ENCODE measurements around the gene CFAP92. TPM values are rescaled to one million over a fixed set of nuclear protein-coding genes. Genes with fewer than 3 reads are reported as not detected.

Gene CFAP92
- total and polyA plus RNA-seq, 4 donors: 0.05 to 0.25 (median 0.06) TPM; not detected in 1

GRCh38 chr3:128984596-128984995 is 9.3 kb downstream of the CFAP92 start:
- Histone ChIP-seq H3K9ac (ENCODE audit: low read depth in 1 of 2, low read length in 2 of 2) (no peak overlapping the region), H3K36me3 (ENCODE audit: control insufficient read depth in 4 of 4, insufficient read depth in 3 of 4, low read depth in 1 of 4, low read length in 3 of 4) (no peaks in the 10 kb centered on the region), H3K4me1 (ENCODE audit: control insufficient read depth in 4 of 4, insufficient read depth in 4 of 4, low read length in 3 of 4) (no peaks in the 10 kb centered on the region), H3K9me3 (ENCODE audit: control insufficient read depth in 4 of 4, low read length in 3 of 4) (no peaks in the 10 kb centered on the region), H3K27ac (ENCODE audit: low read depth in 1 of 2, low read length in 2 of 2) (no peak overlapping the region), H3K27me3 (ENCODE audit: control insufficient read depth in 4 of 4, insufficient read depth in 4 of 4, low read length in 3 of 4) (no peaks in the 10 kb centered on the region), H3K4me3 (ENCODE audit: low read depth in 1 of 3, low read length in 3 of 3) (no peak overlapping the region)
- WGBS: 88% methylated on average over 3 of the region's 3 CpGs
- no peak for TF ChIP-seq MAX (IDR thresholded peaks at IDR 0.05)
- no peak for TF ChIP-seq YY1 (IDR thresholded peaks at IDR 0.05)
- no peak for TF ChIP-seq TAF1 (conservative IDR thresholded peaks at IDR 0.05)
- TF ChIP-seq JUND (IDR thresholded peaks at IDR 0.05): no peak
- DNase-seq (ENCODE audit: low spot score): no peak

DNA sequence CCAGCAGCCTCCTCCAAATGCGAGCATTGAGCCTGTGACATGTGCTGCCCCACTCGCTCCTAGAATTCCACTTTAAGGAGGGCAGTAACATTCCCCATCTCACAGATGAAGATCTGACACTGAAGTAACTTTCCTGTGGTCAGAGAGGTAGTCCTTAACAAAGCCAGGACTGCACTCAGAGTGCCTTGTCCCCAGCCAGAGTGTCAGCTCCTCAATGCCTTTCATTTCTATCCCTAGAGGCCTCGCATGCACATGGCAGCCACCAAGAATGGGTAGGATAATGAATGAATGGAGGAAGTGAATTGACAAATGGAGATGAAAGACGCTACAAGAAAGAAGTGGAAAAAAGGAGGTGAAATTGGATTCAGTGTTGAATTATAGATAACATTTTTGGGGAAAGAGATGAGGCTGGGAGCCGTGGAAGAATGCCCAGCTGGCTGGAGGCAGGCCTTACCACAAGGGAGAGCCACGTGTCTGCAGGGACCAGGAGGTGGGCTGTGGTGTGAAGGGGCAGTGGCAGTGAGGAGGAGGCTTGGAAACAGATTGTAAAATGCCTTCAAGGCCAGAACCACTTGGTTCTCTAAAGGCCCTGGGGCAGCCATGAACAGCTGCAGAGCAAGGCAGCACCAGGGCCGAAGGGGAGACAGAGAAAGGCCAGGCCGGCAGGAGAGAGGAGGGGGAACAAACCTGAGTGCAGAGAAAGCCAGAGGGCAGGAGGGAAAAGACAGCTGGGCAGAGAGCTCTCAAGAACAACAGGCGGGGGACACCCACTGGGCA is 10.4 kb downstream of the CFAP92 start:
- Histone ChIP-seq H3K27me3 (ENCODE audit: control insufficient read depth in 4 of 4, insufficient read depth in 4 of 4, low read length in 3 of 4) (no peaks in the 10 kb centered on the region), H3K4me1 (ENCODE audit: control insufficient read depth in 4 of 4, insufficient read depth in 4 of 4, low read length in 3 of 4) (no peaks in the 10 kb centered on the region), H3K27ac (ENCODE audit: low read depth in 1 of 2, low read length in 2 of 2) (no peak overlapping the region), H3K36me3 (ENCODE audit: control insufficient read depth in 4 of 4, insufficient read depth in 3 of 4, low read depth in 1 of 4, low read length in 3 of 4) (no peaks in the 10 kb centered on the region), H3K4me3 (ENCODE audit: low read depth in 1 of 3, low read length in 3 of 3) (no peak overlapping the region), H3K9me3 (ENCODE audit: control insufficient read depth in 4 of 4, low read length in 3 of 4) (no peaks in the 10 kb centered on the region), H3K9ac (ENCODE audit: low read depth in 1 of 2, low read length in 2 of 2) (no peak overlapping the region)
- 90% methylated on average over 9 of the region's 9 CpGs for WGBS
- TF ChIP-seq TAF1 (conservative IDR thresholded peaks at IDR 0.05) (no peak), RAD21 (IDR thresholded peaks at IDR 0.05) (no peak), REST (IDR thresholded peaks at IDR 0.05) (no peak), FOXA2 (IDR thresholded peaks at IDR 0.05) (no peak), EGR1 (IDR thresholded peaks at IDR 0.05; ENCODE audit: low read depth in 2 of 2) (no peak), JUND (IDR thresholded peaks at IDR 0.05) (no peak), YY1 (IDR thresholded peaks at IDR 0.05) (no peak), SP1 (IDR thresholded peaks at IDR 0.05) (no peak), GABPA (IDR thresholded peaks at IDR 0.05 in 1 of 2, conservative IDR thresholded peaks at IDR 0.05 in 1 of 2) (no peak), NR2F2 (IDR thresholded peaks at IDR 0.05) (no peak), HNF4G (IDR thresholded peaks at IDR 0.05) (no peak), CTCF (IDR thresholded peaks at IDR 0.05; ENCODE audit: low read depth, low read length, missing input control) (no peak), FOXA1 (IDR thresholded peaks at IDR 0.05) (no peak), RXRA (IDR thresholded peaks at IDR 0.05) (no peak), MAX (IDR thresholded peaks at IDR 0.05) (no peak), HNF4A (conservative IDR thresholded peaks at IDR 0.05) (no peak)
- TF ChIP-seq, protein P1, sequence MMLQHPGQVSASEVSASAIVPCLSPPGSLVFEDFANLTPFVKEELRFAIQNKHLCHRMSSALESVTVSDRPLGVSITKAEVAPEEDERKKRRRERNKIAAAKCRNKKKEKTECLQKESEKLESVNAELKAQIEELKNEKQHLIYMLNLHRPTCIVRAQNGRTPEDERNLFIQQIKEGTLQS (IDR thresholded peaks at IDR 0.05): no peak
- TF ChIP-seq, protein P2, sequence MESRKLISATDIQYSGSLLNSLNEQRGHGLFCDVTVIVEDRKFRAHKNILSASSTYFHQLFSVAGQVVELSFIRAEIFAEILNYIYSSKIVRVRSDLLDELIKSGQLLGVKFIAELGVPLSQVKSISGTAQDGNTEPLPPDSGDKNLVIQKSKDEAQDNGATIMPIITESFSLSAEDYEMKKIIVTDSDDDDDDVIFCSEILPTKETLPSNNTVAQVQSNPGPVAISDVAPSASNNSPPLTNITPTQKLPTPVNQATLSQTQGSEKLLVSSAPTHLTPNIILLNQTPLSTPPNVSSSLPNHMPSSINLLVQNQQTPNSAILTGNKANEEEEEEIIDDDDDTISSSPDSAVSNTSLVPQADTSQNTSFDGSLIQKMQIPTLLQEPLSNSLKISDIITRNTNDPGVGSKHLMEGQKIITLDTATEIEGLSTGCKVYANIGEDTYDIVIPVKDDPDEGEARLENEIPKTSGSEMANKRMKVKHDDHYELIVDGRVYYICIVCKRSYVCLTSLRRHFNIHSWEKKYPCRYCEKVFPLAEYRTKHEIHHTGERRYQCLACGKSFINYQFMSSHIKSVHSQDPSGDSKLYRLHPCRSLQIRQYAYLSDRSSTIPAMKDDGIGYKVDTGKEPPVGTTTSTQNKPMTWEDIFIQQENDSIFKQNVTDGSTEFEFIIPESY (IDR thresholded peaks at IDR 0.05): no peak
- no peak for DNase-seq (ENCODE audit: low spot score)

All from liver (tissue), 9 donors.